ENCODE measurements around the gene UGT3A2.

GRCh38 chr5:36089989-36090388 lies 23.3 kb upstream of the UGT3A2 start:
- TF ChIP-seq EZH2 (IDR thresholded peaks at IDR 0.05; ENCODE audit: insufficient read depth, poor library complexity, severe bottlenecking) (no peak), EZH2phosphoT487 (IDR thresholded peaks at IDR 0.05; ENCODE audit: insufficient read depth, low read depth) (no peak)

Data from GM23248 (cell line).